ENCODE data around the gene ABCC8. TPM values are rescaled to one million over a fixed set of nuclear protein-coding genes. Genes with fewer than 3 reads are reported as not detected.
A peak's percentile ranks its signal among the peaks of the same experiment; 100 is the strongest.

The ABCC8 gene
- not detected for polyA plus RNA-seq (2013, experiment 1 of 2; ENCODE audit: insufficient read length)
- polyA plus RNA-seq (2013, experiment 2 of 2; ENCODE audit: insufficient read length): not detected

- DNase-seq: no peak
Measured at GRCh38 chr11:17476317-17477083, at the start of gene ABCC8. ABCC8 (minus strand) TSS chr11:17476845; CDS start chr11:17476776, 69 bp downstream.

GRCh38 chr11:17526326-17526725 lies 49.7 kb upstream of the ABCC8 start:
- DNase-seq: no peak

- DNase-seq: no peak
Measured at GRCh38 chr11:17525570-17525969, 48.9 kb upstream of the ABCC8 start.

GRCh38 chr11:17524221-17524620 lies 47.6 kb upstream of the ABCC8 start:
- DNase-seq: no peak

GRCh38 chr11:17522655-17523054 lies 46.0 kb upstream of the ABCC8 start:
- DNase-seq: no peak

- no peak for DNase-seq
Measured at GRCh38 chr11:17521106-17521900, 44.7 kb upstream of the ABCC8 start.

- no peak for DNase-seq
Measured at GRCh38 chr11:17519061-17519885, 42.6 kb upstream of the ABCC8 start.

GRCh38 chr11:17518366-17518765 lies 41.7 kb upstream of the ABCC8 start:
- DNase-seq: no peak

GRCh38 chr11:17517186-17517585 lies 40.5 kb upstream of the ABCC8 start:
- DNase-seq: no peak

- no peak for DNase-seq
Measured at GRCh38 chr11:17516551-17517150, 40.0 kb upstream of the ABCC8 start.

- DNase-seq: no peak
Measured at GRCh38 chr11:17515443-17516176, 39.0 kb upstream of the ABCC8 start.

GRCh38 chr11:17514476-17514875 lies 37.8 kb upstream of the ABCC8 start:
- DNase-seq: no peak

- DNase-seq: no peak
Measured at GRCh38 chr11:17513853-17514252, 37.2 kb upstream of the ABCC8 start.

- DNase-seq: no peak
Measured at GRCh38 chr11:17512101-17512500, 35.5 kb upstream of the ABCC8 start.

- no peak for DNase-seq
Measured at GRCh38 chr11:17511571-17511970, 34.9 kb upstream of the ABCC8 start.

GRCh38 chr11:17510507-17511206 lies 34.0 kb upstream of the ABCC8 start:
- no peak for DNase-seq

GRCh38 chr11:17508791-17509190 lies 32.1 kb upstream of the ABCC8 start:
- no peak for DNase-seq

- peak; percentile 31 for DNase-seq
Measured at GRCh38 chr11:17508306-17508705, 31.7 kb upstream of the ABCC8 start.

GRCh38 chr11:17507773-17508172 lies 31.1 kb upstream of the ABCC8 start:
- no peak for DNase-seq

- DNase-seq: no peak
Measured at GRCh38 chr11:17506942-17507341, 30.3 kb upstream of the ABCC8 start.

GRCh38 chr11:17506314-17506713 lies 29.7 kb upstream of the ABCC8 start:
- no peak for DNase-seq

All from fibroblast of skin of back (primary cell).